H1 (cell line): ENCODE results near the gene CAMTA1. TPM values are rescaled to one million over a fixed set of nuclear protein-coding genes. Genes with fewer than 3 reads are reported as not detected.

Experiments used
- KDM1A ChIP-seq: fragments of 200-600, 300-600 bp; sonication (generic); IDR thresholded peaks from 2 replicates; pipeline ENCODE4 v1.7.1; 2016; ENCODE audit warnings: mild to moderate bottlenecking, low read length, borderline replicate concordance
- MAFK ChIP-seq: IDR thresholded peaks from 2 replicates; pipeline ENCODE4 v1.6.1; 2012; ENCODE audit warnings: low read depth, mild to moderate bottlenecking, improper control_type of control experiment, low read length
- RFX5 ChIP-seq: IDR thresholded peaks from 2 replicates; pipeline ENCODE4 v1.6.1; 2011; ENCODE audit warnings: low read depth, low read length, improper control_type of control experiment, borderline replicate concordance
- TAF1 ChIP-seq: IDR thresholded peaks from 2 replicates; pipeline ENCODE4 v1.6.1; 2011; ENCODE audit warnings: mild to moderate bottlenecking, low read depth, low read length
- polyA plus RNA-seq, 7 experiments: library from polyadenylated mRNA; depleted of rRNA in 3 of 7; stranded (reverse) in 5 of 7; unstranded in 2 of 7; fragments of >200 nt in 5 of 7; fragments of 200-250 nt in 2 of 7; gene quantifications; 1 replicate in 5 of 7; 2 replicates in 1 of 7; 4 replicates in 1 of 7; pipeline versions ENCODE4 v1.2.1 to v1.2.3, GENCODE V29; 2011 to 2013; ENCODE audit warnings: missing spikeins in 2 of 7, mixed read lengths in 2 of 7
- total RNA-seq: library from RNA; stranded (reverse); fragmentation: NEBNext Ultra II Directional; extraction: Animal tissue kit (Norgen Biotek cat#: 25700); gene quantifications from 2 replicates; pipeline ENCODE4 v1.2.1, GENCODE V29; 2021
- TF ChIP-seq, protein P1 (sequence below): fragments of 300-600 bp; sonication (generic); IDR thresholded peaks from 2 replicates; pipeline ENCODE4 v1.7.1; 2012; ENCODE audit warnings: low read length, moderate library complexity, mild to moderate bottlenecking, inconsistent platforms; ENCODE audit not compliant: insufficient replicate concordance

The CAMTA1 gene
- total and polyA plus RNA-seq, 2 of the 8 experiments (the other 6 are each of a cell fraction or from before 2014, with no cell fraction given): 65.0 to 119 TPM

DNA sequence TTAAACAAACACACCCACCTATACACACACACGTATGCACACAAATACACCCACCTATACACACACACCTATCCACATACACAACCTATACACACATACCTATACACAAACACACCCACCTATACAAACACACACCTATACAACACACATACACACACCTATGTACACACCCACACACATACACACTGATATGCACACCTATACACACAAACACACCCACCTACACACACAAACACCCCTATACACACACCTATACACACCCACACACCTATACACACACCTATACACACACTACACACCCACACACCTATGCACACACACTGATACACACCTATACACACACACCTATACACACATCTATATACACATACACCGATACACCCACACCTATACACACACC is 870.1 kb downstream of the CAMTA1 start (continued):
- TF ChIP-seq, protein P1, sequence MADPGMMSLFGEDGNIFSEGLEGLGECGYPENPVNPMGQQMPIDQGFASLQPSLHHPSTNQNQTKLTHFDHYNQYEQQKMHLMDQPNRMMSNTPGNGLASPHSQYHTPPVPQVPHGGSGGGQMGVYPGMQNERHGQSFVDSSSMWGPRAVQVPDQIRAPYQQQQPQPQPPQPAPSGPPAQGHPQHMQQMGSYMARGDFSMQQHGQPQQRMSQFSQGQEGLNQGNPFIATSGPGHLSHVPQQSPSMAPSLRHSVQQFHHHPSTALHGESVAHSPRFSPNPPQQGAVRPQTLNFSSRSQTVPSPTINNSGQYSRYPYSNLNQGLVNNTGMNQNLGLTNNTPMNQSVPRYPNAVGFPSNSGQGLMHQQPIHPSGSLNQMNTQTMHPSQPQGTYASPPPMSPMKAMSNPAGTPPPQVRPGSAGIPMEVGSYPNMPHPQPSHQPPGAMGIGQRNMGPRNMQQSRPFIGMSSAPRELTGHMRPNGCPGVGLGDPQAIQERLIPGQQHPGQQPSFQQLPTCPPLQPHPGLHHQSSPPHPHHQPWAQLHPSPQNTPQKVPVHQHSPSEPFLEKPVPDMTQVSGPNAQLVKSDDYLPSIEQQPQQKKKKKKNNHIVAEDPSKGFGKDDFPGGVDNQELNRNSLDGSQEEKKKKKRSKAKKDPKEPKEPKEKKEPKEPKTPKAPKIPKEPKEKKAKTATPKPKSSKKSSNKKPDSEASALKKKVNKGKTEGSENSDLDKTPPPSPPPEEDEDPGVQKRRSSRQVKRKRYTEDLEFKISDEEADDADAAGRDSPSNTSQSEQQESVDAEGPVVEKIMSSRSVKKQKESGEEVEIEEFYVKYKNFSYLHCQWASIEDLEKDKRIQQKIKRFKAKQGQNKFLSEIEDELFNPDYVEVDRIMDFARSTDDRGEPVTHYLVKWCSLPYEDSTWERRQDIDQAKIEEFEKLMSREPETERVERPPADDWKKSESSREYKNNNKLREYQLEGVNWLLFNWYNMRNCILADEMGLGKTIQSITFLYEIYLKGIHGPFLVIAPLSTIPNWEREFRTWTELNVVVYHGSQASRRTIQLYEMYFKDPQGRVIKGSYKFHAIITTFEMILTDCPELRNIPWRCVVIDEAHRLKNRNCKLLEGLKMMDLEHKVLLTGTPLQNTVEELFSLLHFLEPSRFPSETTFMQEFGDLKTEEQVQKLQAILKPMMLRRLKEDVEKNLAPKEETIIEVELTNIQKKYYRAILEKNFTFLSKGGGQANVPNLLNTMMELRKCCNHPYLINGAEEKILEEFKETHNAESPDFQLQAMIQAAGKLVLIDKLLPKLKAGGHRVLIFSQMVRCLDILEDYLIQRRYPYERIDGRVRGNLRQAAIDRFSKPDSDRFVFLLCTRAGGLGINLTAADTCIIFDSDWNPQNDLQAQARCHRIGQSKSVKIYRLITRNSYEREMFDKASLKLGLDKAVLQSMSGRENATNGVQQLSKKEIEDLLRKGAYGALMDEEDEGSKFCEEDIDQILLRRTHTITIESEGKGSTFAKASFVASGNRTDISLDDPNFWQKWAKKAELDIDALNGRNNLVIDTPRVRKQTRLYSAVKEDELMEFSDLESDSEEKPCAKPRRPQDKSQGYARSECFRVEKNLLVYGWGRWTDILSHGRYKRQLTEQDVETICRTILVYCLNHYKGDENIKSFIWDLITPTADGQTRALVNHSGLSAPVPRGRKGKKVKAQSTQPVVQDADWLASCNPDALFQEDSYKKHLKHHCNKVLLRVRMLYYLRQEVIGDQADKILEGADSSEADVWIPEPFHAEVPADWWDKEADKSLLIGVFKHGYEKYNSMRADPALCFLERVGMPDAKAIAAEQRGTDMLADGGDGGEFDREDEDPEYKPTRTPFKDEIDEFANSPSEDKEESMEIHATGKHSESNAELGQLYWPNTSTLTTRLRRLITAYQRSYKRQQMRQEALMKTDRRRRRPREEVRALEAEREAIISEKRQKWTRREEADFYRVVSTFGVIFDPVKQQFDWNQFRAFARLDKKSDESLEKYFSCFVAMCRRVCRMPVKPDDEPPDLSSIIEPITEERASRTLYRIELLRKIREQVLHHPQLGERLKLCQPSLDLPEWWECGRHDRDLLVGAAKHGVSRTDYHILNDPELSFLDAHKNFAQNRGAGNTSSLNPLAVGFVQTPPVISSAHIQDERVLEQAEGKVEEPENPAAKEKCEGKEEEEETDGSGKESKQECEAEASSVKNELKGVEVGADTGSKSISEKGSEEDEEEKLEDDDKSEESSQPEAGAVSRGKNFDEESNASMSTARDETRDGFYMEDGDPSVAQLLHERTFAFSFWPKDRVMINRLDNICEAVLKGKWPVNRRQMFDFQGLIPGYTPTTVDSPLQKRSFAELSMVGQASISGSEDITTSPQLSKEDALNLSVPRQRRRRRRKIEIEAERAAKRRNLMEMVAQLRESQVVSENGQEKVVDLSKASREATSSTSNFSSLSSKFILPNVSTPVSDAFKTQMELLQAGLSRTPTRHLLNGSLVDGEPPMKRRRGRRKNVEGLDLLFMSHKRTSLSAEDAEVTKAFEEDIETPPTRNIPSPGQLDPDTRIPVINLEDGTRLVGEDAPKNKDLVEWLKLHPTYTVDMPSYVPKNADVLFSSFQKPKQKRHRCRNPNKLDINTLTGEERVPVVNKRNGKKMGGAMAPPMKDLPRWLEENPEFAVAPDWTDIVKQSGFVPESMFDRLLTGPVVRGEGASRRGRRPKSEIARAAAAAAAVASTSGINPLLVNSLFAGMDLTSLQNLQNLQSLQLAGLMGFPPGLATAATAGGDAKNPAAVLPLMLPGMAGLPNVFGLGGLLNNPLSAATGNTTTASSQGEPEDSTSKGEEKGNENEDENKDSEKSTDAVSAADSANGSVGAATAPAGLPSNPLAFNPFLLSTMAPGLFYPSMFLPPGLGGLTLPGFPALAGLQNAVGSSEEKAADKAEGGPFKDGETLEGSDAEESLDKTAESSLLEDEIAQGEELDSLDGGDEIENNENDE: no peak
- no peak for TF ChIP-seq MAFK
- no peak for TF ChIP-seq RFX5
- no peak for TF ChIP-seq TAF1
- no peak for TF ChIP-seq KDM1A
